GM23338 (cell line): Measurements from ENCODE around the gene DPP3.
"Not testable (repeated sequence)": the region's sequence is repeated elsewhere in the genome, so short reads cannot be mapped to it uniquely, and the experiment has no call there.

ENCODE experiments used
- CREB1 ChIP-seq: fragments of 250-450 bp; sonication (Bioruptor Pico); IDR thresholded peaks from 2 replicates; pipeline ENCODE4 v1.5.0; 2020; ENCODE audit warnings: low read depth, mild to moderate bottlenecking, moderate library complexity
- CTCF ChIP-seq, 2 experiments: fragments of 200-600 bp in 1 of 2; sonication (generic) in 1 of 2; conservative IDR thresholded peaks; 2 replicates each; pipeline versions ENCODE4 v1.5.1 to v1.6.1; 2016 to 2017; ENCODE audit warnings: antibody characterized with exemption in 2 of 2, low read depth in 2 of 2, mild to moderate bottlenecking in 2 of 2, moderate library complexity in 1 of 2
- EZH2 ChIP-seq: fragments of 200-600 bp; sonication (generic); IDR thresholded peaks from one replicate; pipeline ENCODE4 v1.8.0; 2017; ENCODE audit warnings: antibody characterized with exemption, mild to moderate bottlenecking, low read depth; ENCODE audit not compliant: unreplicated experiment
- EZH2phosphoT487 ChIP-seq: fragments of 200-600 bp; sonication (generic); IDR thresholded peaks from one replicate; pipeline ENCODE4 v1.8.1; 2018; ENCODE audit warnings: antibody characterized with exemption; ENCODE audit not compliant: unreplicated experiment
- POLR2AphosphoS5 ChIP-seq: IDR thresholded peaks from 2 replicates; pipeline ENCODE4 v1.6.1; 2016; ENCODE audit warnings: antibody characterized with exemption, low read depth
- STAT1 ChIP-seq: IDR thresholded peaks from one replicate; pipeline ENCODE4 v1.6.1; 2016; ENCODE audit warnings: antibody characterized with exemption; ENCODE audit not compliant: unreplicated experiment
- ZNF114 ChIP-seq: fragments of 250-450 bp; sonication (Bioruptor Pico); IDR thresholded peaks from 2 replicates; pipeline ENCODE4 v1.5.0; 2020; ENCODE audit warnings: mild to moderate bottlenecking, moderate library complexity
- TF ChIP-seq, protein P1 (sequence below): IDR thresholded peaks from one replicate; pipeline ENCODE4 v1.6.1; 2018; ENCODE audit warnings: antibody characterized with exemption; ENCODE audit not compliant: unreplicated experiment

DNA sequence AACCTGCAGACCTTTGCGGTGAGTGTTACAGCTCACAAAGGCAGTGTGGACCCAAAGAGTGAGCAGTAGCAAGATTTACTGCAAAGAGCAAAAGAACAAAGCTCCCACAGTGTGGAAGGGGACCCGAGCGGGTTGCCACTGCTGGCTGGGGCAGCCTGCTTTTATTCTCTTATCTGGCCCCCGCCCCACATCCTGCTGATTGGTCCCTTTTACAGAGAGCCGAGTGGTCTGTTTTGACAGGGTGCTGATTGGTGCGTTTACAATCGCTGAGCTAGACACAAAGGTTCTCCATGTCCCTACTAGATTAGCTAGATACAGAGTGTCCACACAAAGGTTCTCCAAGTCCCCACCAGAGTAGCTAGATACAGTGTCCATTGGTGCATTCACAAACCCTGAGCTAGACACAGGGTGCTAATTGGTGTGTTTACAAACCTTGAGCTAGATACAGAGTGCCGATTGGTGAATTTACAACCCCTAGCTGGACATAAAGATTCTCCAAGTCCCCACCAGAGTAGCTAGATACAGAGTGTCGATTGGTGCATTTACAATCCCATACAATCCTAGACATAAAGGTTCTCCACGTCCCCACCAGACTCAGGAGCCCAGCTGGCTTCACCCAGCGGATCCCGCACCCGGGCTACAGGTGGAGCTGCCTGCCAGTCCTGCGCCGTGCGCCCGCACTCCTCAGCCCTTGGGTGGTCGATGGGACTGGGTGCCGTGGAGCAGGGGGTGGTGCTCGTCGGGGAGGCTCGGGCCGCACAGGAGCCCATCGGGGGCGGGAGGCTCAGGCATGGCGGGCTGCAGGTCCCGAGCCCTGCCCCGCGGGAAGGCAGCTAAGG is 39.9 kb upstream of the DPP3 start:
- TF ChIP-seq CTCF (conservative IDR thresholded peaks at IDR 0.05; ENCODE audit: low read depth in 2 of 2); EZH2phosphoT487; EZH2; STAT1; ZNF114 (CRISPR knock-in tag); POLR2AphosphoS5; CREB1 (CRISPR knock-in tag): not testable (repeated sequence)
- TF ChIP-seq, protein P1, sequence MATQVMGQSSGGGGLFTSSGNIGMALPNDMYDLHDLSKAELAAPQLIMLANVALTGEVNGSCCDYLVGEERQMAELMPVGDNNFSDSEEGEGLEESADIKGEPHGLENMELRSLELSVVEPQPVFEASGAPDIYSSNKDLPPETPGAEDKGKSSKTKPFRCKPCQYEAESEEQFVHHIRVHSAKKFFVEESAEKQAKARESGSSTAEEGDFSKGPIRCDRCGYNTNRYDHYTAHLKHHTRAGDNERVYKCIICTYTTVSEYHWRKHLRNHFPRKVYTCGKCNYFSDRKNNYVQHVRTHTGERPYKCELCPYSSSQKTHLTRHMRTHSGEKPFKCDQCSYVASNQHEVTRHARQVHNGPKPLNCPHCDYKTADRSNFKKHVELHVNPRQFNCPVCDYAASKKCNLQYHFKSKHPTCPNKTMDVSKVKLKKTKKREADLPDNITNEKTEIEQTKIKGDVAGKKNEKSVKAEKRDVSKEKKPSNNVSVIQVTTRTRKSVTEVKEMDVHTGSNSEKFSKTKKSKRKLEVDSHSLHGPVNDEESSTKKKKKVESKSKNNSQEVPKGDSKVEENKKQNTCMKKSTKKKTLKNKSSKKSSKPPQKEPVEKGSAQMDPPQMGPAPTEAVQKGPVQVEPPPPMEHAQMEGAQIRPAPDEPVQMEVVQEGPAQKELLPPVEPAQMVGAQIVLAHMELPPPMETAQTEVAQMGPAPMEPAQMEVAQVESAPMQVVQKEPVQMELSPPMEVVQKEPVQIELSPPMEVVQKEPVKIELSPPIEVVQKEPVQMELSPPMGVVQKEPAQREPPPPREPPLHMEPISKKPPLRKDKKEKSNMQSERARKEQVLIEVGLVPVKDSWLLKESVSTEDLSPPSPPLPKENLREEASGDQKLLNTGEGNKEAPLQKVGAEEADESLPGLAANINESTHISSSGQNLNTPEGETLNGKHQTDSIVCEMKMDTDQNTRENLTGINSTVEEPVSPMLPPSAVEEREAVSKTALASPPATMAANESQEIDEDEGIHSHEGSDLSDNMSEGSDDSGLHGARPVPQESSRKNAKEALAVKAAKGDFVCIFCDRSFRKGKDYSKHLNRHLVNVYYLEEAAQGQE = not testable (repeated sequence)
